GM12801 (cell line): Measurements from ENCODE around the gene LIN28B.

ENCODE experiments used
- CTCF ChIP-seq: IDR thresholded peaks from one replicate; pipeline ENCODE4 v1.5.1; 2011; ENCODE audit warnings: control low read depth; ENCODE audit not compliant: insufficient read length; ENCODE audit errors: extremely low read depth

Gene LIN28B

GRCh38 chr6:104956731-104957294 is at the start of gene LIN28B:
TSS of gene LIN28B (plus strand) at chr6:104957107. CDS start at chr6:104957251, 144 bp downstream.
- TF ChIP-seq CTCF, result no peak

- TF ChIP-seq CTCF, result no peak
Observed at GRCh38 chr6:104908031-104908887, 48.6 kb upstream of the LIN28B start.

- TF ChIP-seq CTCF, result no peak
Observed at GRCh38 chr6:104908888-104909525, 47.9 kb upstream of the LIN28B start.

- TF ChIP-seq CTCF, result no peak
Observed at GRCh38 chr6:104921896-104922295, 35.0 kb upstream of the LIN28B start.

- no peak for TF ChIP-seq CTCF
Observed at GRCh38 chr6:104928141-104928540, 28.8 kb upstream of the LIN28B start.

GRCh38 chr6:104929353-104929752 is 27.6 kb upstream of the LIN28B start:
- no peak for TF ChIP-seq CTCF

GRCh38 chr6:104930939-104931338 is 26.0 kb upstream of the LIN28B start:
- TF ChIP-seq CTCF, result no peak
